ENCODE measurements around the gene SPPL2C. TPM values are rescaled to one million over a fixed set of nuclear protein-coding genes. Genes with fewer than 3 reads are reported as not detected.

The SPPL2C gene
- total RNA-seq, 1 experiment from 2014 or later = not detected

- Histone ChIP-seq H4K5ac (ENCODE audit: insufficient read length, low read depth, low read length) (no peak overlapping the region), H2BK12ac (ENCODE audit: insufficient read length, low read depth, low read length) (no peak overlapping the region), H2BK15ac (ENCODE audit: low read depth, low read length) (no peak overlapping the region), H3K9ac (ENCODE audit: extremely low read depth, insufficient read length, low read length) (no peak overlapping the region), H4K91ac (ENCODE audit: insufficient read length, low read depth, low read length) (no peak overlapping the region), H4K20me1 (ENCODE audit: control insufficient read depth, insufficient read depth, insufficient read length) (no peaks in the 10 kb centered on the region), H4K8ac (replicated peaks; ENCODE audit: insufficient read length, low read depth, low read length) (no peak overlapping the region), H3T11ph (ENCODE audit: low read length) (no peak overlapping the region), H3K27ac (ENCODE audit: insufficient read length, low read depth, low read length) (no peak overlapping the region), H3K4me1 (ENCODE audit: insufficient read depth, low read length) (no peaks in the 10 kb centered on the region), H2AFZ (ENCODE audit: low read length) (no peak overlapping the region), H2BK120ac (ENCODE audit: low read depth, low read length, poor library complexity, severe bottlenecking) (no peak overlapping the region), H2AK5ac (ENCODE audit: insufficient read length, low read length) (no peak overlapping the region), H3K27me3 (ENCODE audit: insufficient read depth, low read length) (no peaks in the 10 kb centered on the region), H3K23ac (ENCODE audit: insufficient read length, low read depth, low read length) (no peak overlapping the region), H2BK5ac (ENCODE audit: insufficient read length, low read length) (no peak overlapping the region), H3K18ac (ENCODE audit: insufficient read length, low read depth, low read length) (no peak overlapping the region), H3K4ac (ENCODE audit: low read depth, low read length) (no peak overlapping the region), H3K56ac (ENCODE audit: insufficient read length, low read depth, low read length) (no peak overlapping the region), H3K9me3 (ENCODE audit: control insufficient read depth, low read depth, low read length) (no peaks in the 10 kb centered on the region), H2BK20ac (ENCODE audit: low read depth, low read length, poor library complexity, severe bottlenecking) (no peak overlapping the region), H3K79me1 (ENCODE audit: insufficient read depth, low read depth, low read length, poor library complexity, severe bottlenecking) (no peaks in the 10 kb centered on the region), H3K4me2 (ENCODE audit: insufficient read depth, insufficient read length, low read length) (no peak overlapping the region), H3K14ac (ENCODE audit: insufficient read depth, low read length) (no peak overlapping the region), H3K23me2 (ENCODE audit: insufficient read length, low read depth, low read length, poor library complexity, severe bottlenecking) (no peaks in the 10 kb centered on the region), H3K79me2 (ENCODE audit: insufficient read depth, low read length) (no peaks in the 10 kb centered on the region)
- no peak for TF ChIP-seq CTCF (conservative IDR thresholded peaks at IDR 0.05)
- Mint-ChIP-seq H3K27ac (peak overlapping the region in 1 of 3 experiments; percentile 1; a peak in 3 of 7 replicates), H3K36me3 (ENCODE audit: insufficient read depth in 1 of 3, low read depth in 3 of 3) (peaks cover 0 to 2% (median 0%) of the 10 kb centered on the region in 3 experiments; a peak in 1 of 7 replicates), H3K27me3 (ENCODE audit: low read depth) (peaks cover 20% of the 10 kb centered on the region), H3K4me3 (no peak overlapping the region), H3K9me3 (peaks cover 2 to 3% of the 10 kb centered on the region in 2 experiments; a peak in 2 of 5 replicates), H3K4me1 (peaks cover 6 to 13% of the 10 kb centered on the region in 2 experiments)
- WGBS (ENCODE audit: extremely low coverage, insufficient read length, low lambda C conversion rate) = no CpG with 5 or more reads among the region's 1 CpG
- DNase-seq = no peak
These were observed 35.8 kb upstream of the SPPL2C start for GRCh38 chr17:45808845-45809244.
